ENCODE measurements around the gene THSD4.

THSD4 gene

GRCh38 chr15:71097890-71098289, 17.4 kb upstream of the THSD4 start:
- DNase-seq (ENCODE audit: low read depth in 1 of 2, low spot score in 1 of 2) = no peak

- DNase-seq (ENCODE audit: low read depth in 1 of 2, low spot score in 1 of 2) = no peak
Measured at GRCh38 chr15:71098920-71099319, 16.4 kb upstream of the THSD4 start.

- DNase-seq (ENCODE audit: low read depth in 1 of 2, low spot score in 1 of 2) = no peak
Measured at GRCh38 chr15:71103102-71103676, 12.1 kb upstream of the THSD4 start.

GRCh38 chr15:71104636-71105035, 10.6 kb upstream of the THSD4 start:
- no peak for DNase-seq (ENCODE audit: low read depth in 1 of 2, low spot score in 1 of 2)

GRCh38 chr15:71105444-71105843, 9.8 kb upstream of the THSD4 start:
- DNase-seq (ENCODE audit: low read depth in 1 of 2, low spot score in 1 of 2) = no peak

GRCh38 chr15:71106802-71107500, 8.3 kb upstream of the THSD4 start:
- DNase-seq (ENCODE audit: low read depth in 1 of 2, low spot score in 1 of 2) = no peak

- no peak for DNase-seq (ENCODE audit: low read depth in 1 of 2, low spot score in 1 of 2)
Measured at GRCh38 chr15:71107501-71107815, 7.8 kb upstream of the THSD4 start.

DNA sequence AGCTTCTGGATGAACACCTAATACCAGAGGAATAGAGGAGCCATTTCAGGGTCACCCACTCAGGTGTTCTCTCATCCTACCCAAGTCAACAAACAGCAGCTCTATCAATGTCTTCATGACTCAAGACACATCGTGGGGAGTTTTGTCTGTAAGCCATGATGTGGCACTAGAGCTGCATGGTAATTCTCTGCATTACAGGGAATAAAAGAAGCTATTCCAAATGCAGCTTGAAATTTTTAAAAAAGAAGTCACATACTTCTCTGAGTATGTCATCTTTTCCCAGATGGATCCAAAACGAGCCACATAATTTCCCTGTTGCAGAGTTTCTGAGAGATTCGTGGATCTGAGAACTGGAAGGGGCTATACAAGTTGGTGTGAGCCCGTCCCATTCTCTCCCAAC, 6.1 kb upstream of the THSD4 start:
- no peak for DNase-seq (ENCODE audit: low read depth in 1 of 2, low spot score in 1 of 2)

DNA sequence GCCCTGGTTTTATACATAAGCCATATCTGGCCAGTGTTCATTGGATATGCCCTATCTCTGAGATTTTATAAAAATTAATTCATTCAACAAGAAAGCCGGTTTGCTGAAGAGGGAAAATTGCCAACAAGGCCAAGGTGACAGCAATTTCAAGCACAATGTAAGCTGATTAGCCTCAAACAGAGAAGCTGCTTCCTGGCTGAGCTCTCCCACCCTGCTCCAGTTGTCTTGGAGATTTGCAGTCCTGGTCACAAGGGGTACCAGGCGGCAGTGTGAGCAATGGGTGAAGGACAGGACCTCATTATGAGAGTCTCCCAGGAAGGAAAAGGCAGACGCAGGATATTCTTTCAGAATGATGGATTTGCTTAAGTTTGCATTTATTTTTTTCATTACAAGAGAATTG, 5.4 kb upstream of the THSD4 start:
- no peak for DNase-seq (ENCODE audit: low read depth in 1 of 2, low spot score in 1 of 2)

DNA sequence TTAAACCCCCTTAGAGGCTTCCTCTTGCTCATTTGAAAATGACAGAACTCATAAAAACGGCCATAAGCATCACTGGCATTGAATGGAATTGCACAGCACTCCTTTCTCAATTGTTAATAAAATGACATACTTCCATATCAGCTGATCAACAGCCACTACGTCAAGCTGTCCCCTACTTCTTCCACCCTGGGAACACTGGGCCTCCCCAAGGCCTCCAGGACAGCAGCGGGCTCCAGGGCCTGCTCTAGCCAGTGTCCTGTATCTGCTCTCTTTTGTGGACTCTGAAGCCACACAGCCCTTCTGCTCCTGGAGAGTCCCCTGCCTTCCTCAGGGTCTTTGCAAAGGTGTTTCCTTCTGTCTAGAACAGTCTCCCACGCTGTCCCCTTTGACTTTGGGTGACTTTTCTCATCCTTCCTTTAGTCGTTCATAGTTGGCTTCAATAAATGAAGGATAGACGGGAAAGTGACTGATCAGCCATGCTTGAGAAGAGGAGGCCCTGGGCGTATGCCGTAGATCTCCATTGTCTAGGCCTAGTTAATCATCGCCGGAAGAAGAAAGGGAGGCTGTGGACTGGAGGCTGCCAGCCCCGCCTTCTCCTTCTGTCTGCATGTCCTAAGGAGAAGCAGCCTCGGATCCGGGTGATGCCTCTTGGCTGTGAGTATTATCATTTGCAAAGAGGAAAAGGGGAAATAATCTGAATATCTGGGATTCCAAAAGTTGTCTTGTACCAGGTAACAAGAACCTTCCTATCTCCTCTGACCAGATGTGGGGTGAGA, 4.7 kb upstream of the THSD4 start:
- no peak for DNase-seq (ENCODE audit: low read depth in 1 of 2, low spot score in 1 of 2)

DNA sequence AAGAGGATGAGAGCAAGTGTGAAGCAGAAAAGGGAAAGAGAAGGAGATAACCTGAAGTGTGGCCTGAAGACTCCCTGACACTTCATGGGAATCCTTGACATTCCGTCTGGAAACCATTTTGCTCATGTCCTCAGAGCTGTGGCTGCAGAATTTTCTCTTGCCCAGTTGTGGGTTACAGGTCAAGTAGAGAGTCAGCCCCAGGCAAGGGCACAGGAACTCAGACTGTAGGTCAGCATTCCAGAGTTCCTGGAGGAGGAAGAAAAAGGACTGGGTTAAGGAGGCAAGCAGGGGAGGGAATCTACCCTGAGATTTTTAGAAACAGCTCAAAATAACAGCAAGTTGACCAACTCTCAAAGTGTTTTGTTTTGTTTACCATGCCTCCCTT, 4.1 kb upstream of the THSD4 start:
- no peak for DNase-seq (ENCODE audit: low read depth in 1 of 2, low spot score in 1 of 2)

GRCh38 chr15:71111950-71112349, 3.3 kb upstream of the THSD4 start:
- DNase-seq (ENCODE audit: low read depth in 1 of 2, low spot score in 1 of 2) = no peak

DNA sequence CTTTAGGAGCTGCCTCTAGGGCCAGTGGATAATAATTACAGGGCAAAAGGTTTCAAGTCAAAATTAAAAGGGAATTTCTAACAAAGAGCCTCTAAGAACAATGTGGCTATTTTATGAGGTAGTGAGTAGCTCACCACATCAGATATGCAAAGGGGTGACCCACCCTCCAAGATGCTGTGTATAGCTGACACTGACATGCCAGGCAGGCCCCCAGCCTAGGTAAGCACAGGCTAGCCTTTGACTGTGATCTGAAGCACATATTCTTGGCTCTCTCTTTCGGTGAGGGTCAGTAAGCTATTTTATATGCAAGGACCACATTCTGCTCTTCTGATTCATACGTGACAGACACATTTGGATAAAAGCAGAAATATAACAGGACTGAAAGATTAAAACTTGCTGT, 2.8 kb upstream of the THSD4 start:
- DNase-seq (ENCODE audit: low read depth in 1 of 2, low spot score in 1 of 2) = no peak

DNA sequence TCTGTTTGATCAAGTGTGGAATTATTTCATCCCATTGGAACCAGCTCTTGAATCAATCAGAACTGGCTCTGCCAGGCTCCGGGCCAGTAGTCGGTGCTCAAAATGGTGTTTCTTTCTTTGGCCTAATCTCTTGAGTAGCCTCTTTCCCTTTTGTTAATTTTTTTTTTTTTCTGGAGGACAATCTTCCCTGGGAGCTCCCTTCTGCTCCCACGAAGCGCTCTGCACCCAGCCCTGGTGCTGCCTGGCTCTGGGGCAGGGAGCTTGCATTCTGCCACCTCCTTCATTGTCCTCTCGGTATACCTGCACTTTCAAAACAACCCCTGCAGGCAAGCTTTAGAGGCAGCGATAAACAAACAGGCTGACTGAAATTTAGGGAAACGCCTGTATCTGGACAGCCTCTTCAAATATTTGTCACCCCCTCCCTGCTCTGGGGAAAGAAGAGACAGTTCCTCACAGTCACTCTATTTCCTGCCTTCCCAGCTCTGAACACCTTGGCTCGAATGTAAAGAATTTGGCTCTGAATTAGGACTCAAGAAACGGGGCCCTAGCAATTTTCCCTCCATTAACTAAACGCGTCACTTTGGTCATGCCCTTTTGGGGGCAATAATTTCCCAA, 1.1 kb upstream of the THSD4 start:
- no peak for DNase-seq (ENCODE audit: low read depth in 1 of 2, low spot score in 1 of 2)

GRCh38 chr15:71115567-71116351, 488 bp downstream of the THSD4 start:
- no peak for DNase-seq (ENCODE audit: low read depth in 1 of 2, low spot score in 1 of 2)

DNA sequence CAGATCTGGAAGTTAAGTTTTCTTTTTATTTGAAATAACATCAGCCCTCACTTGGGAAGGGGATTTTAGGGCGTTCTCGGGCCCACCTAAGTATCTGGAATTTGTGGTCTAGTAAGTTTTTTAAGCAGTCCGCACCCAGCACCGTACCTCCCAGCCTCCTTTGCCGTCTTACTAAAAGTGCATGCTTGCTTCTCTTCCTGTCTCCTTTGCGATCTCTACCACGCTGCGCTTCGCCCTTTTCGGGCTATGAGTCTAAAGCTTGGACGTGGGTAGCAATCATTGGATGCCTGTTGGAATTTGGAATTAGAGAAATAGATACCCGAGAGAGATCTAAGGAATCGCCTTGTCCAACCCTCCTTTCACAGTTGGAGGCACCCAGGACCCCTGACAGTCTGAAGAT, 1.1 kb downstream of the THSD4 start:
- DNase-seq (ENCODE audit: low read depth in 1 of 2, low spot score in 1 of 2) = no peak

DNA sequence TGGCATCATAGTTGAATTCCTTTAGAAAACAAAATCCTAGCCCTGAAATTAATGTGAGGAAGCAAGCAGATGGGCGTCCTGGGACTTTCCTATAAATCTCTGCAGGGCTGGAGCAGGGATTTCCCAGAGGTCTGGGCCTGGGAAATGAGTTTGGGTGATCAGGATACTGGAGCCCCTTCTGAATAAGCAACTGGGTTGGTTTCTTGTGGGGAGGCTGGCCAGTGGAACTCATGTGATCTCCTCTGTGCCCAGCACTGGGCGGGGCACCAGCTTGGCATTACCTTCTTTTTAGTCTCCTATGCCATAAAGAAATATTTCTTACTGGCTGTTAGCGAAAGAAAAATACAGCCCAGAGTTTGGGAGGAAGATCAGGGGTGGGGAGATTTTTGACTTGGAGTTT, 1.7 kb downstream of the THSD4 start:
- DNase-seq (ENCODE audit: low read depth in 1 of 2, low spot score in 1 of 2) = no peak

DNA sequence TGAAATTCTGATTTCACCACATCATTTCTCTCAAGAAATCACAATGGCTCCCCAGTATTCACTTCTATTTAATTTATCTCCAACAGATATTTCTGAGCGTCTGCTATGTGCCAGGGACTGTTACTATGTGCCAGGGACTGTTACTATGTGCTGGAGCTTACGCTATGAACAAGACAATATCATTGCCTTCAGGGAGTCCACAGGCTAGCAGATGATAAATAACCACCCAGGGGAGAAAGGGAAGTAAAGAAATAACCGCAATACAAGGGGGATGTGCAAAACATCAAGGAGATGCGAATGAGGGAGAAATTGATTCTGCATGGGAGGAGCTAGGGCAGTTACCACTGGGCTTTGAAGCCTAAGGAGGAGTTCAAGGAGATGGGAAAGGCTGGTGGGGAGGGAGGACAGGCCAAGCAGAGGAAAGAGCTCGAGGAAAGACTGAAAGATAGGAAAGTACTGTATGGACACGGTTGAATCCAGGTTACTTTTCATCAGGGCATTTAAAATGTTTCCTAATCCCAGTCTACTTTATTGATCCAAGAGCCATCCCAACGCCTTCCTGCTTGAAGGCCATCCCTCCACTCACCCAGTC, 2.5 kb downstream of the THSD4 start:
- DNase-seq (ENCODE audit: low read depth in 1 of 2, low spot score in 1 of 2) = no peak

GRCh38 chr15:71118345-71118744, 3.1 kb downstream of the THSD4 start:
- no peak for DNase-seq (ENCODE audit: low read depth in 1 of 2, low spot score in 1 of 2)

DNA sequence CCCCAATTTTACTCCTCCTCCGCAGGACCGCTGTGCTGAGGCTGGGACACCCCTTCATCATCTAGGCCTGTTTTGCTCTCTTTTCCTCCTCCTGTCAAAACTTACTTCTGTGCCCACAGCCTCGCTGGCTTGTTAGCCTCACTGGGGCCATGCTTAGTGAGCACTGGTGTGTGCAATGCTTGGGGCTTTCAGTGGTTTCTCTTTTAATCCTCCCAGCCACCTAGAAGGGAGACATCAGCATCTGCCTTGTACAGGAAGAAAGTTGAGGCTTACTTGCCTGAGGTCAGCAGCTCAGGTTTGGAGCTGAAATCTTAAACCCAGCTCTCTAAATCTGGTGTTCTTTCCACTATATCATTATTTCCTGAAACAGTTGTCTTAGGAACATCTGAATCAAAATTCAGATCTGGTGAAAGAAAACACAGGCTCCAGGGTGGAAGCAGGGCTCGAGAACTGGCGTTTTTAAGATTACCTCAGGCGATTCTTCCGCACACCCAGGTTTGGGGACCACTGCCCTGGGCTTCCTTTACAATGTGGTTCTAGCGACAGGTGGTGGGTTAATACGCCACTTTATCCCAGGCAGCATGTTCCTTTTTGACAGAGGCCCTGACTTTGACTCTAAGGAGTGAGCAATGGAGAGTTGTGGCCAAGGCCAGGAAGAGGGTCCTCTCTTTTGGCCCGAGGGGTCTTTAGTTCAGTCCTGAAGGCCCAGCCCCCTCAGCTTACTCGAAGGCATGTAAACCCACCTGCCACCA, 3.8 kb downstream of the THSD4 start:
- DNase-seq (ENCODE audit: low read depth in 1 of 2, low spot score in 1 of 2) = no peak

All from activated T-helper 1 cell treated with anti-CD3 and anti-CD28 coated beads, Interleukin-2, amount 50 U/mL, for 16 hours (primary cell).